ENCODE measurements around the gene KCNQ5.

GRCh38 chr6:73231986-73232391 lies 610.1 kb downstream of the KCNQ5 start:
- TF ChIP-seq, protein P1, sequence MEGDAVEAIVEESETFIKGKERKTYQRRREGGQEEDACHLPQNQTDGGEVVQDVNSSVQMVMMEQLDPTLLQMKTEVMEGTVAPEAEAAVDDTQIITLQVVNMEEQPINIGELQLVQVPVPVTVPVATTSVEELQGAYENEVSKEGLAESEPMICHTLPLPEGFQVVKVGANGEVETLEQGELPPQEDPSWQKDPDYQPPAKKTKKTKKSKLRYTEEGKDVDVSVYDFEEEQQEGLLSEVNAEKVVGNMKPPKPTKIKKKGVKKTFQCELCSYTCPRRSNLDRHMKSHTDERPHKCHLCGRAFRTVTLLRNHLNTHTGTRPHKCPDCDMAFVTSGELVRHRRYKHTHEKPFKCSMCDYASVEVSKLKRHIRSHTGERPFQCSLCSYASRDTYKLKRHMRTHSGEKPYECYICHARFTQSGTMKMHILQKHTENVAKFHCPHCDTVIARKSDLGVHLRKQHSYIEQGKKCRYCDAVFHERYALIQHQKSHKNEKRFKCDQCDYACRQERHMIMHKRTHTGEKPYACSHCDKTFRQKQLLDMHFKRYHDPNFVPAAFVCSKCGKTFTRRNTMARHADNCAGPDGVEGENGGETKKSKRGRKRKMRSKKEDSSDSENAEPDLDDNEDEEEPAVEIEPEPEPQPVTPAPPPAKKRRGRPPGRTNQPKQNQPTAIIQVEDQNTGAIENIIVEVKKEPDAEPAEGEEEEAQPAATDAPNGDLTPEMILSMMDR (IDR thresholded peaks at IDR 0.05) = no peak
- TF ChIP-seq POLR2A (IDR thresholded peaks at IDR 0.05) = no peak
